ENCODE data around the gene PLEKHH1. TPM values are rescaled to one million over a fixed set of nuclear protein-coding genes. Genes with fewer than 3 reads are reported as not detected.
"Not testable (repeated sequence)": the region's sequence is repeated elsewhere in the genome, so short reads cannot be mapped to it uniquely, and the experiment has no call there.

PLEKHH1 gene
- total RNA-seq, 1 donor from 2014 or later: 1.7 TPM

- no peaks in the 10 kb centered on the region for H3K27me3 Mint-ChIP-seq
- H3K9me3 Mint-ChIP-seq: no peaks in the 10 kb centered on the region
- DNase-seq: no peak
- intact Hi-C loops (cut with micrococcal nuclease): no loop called here
- peaks cover 3% of the 10 kb centered on the region for H3K4me1 Mint-ChIP-seq
- H3K27ac Mint-ChIP-seq: no peak overlapping the region
- no peaks in the 10 kb centered on the region for H3K36me3 Mint-ChIP-seq (ENCODE audit: low read depth)
- no peak overlapping the region for H3K4me3 Mint-ChIP-seq
Observed at GRCh38 chr14:67579636-67580035, 46.5 kb downstream of the PLEKHH1 start.

GRCh38 chr14:67580336-67581171, 47.5 kb downstream of the PLEKHH1 start:
- H3K27ac Mint-ChIP-seq: no peak overlapping the region
- no peaks in the 10 kb centered on the region for H3K36me3 Mint-ChIP-seq (ENCODE audit: low read depth)
- DNase-seq: no peak
- no peaks in the 10 kb centered on the region for H3K9me3 Mint-ChIP-seq
- intact Hi-C loops (cut with micrococcal nuclease): no loop called here
- no peaks in the 10 kb centered on the region for H3K27me3 Mint-ChIP-seq
- H3K4me1 Mint-ChIP-seq: peaks cover 3% of the 10 kb centered on the region
- no peak overlapping the region for H3K4me3 Mint-ChIP-seq

GRCh38 chr14:67581643-67582042, 48.6 kb downstream of the PLEKHH1 start:
- Mint-ChIP-seq H3K27ac (no peak overlapping the region), H3K4me1 (peaks cover 3% of the 10 kb centered on the region), H3K4me3 (no peak overlapping the region), H3K27me3 (no peaks in the 10 kb centered on the region), H3K36me3 (ENCODE audit: low read depth) (no peaks in the 10 kb centered on the region), H3K9me3 (no peaks in the 10 kb centered on the region)
- intact Hi-C loops (cut with micrococcal nuclease): no loop called here
- DNase-seq: no peak

GRCh38 chr14:67582061-67582460, 49.0 kb downstream of the PLEKHH1 start:
- Mint-ChIP-seq H3K27ac (no peak overlapping the region), H3K9me3 (no peaks in the 10 kb centered on the region), H3K27me3 (no peaks in the 10 kb centered on the region), H3K36me3 (ENCODE audit: low read depth) (no peaks in the 10 kb centered on the region), H3K4me3 (no peak overlapping the region), H3K4me1 (peaks cover 3% of the 10 kb centered on the region)
- no peak for DNase-seq
- intact Hi-C loops (cut with micrococcal nuclease): no loop called here

DNA sequence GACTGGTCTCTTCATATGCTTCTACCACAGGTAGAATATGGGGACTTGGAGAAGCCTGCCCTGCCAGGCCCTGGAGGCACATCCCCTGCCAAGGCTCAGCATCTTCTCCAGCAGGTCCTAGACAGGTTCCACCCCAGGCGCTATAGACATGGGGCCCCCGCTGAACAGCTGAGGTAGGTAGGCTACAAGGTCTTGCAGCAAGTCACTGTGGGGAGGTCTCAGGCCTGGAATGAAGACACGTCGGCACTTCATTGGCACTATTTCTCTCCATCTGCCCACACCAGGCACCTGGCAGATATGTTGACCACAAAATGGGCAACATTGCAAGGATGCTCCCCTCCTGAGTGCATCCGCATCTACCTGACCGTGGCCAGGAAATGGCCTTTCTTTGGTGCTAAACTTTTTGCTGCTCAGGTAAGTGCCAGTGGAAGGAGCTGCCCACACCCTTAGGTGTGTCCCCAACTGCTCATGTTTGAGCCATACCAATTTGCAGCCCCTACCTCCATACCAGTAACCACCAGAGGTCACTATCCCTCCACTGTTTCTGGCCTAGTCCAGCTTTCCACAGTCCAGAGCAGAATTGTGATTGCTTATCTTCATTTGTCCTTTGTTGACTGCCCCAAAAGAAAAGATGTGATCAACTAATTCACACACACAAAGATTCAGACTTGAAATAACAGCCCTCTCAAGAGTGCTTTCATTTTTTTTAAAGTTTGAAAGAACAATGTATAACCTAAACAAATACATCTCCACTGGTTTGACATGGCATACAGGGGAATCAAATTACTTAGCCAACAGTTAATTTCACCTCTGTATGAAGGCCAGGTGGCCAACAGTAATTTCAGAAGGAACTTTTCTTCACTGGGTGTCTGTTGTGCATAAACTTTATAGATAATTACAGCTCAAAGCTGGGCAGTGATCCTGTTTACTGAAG, 50.9 kb downstream of the PLEKHH1 start:
- Mint-ChIP-seq H3K36me3 (ENCODE audit: low read depth) (peaks cover 7% of the 10 kb centered on the region), H3K27me3 (no peaks in the 10 kb centered on the region), H3K27ac (no peak overlapping the region), H3K9me3 (no peaks in the 10 kb centered on the region), H3K4me3 (no peak overlapping the region), H3K4me1 (peaks cover 3% of the 10 kb centered on the region)
- intact Hi-C loops (cut with micrococcal nuclease): loop anchor here (2.0 kb wide), 1 partner anchor 83 kb away; no protein-coding TSS in a partner anchor
- peak; percentile 77 for DNase-seq

DNA sequence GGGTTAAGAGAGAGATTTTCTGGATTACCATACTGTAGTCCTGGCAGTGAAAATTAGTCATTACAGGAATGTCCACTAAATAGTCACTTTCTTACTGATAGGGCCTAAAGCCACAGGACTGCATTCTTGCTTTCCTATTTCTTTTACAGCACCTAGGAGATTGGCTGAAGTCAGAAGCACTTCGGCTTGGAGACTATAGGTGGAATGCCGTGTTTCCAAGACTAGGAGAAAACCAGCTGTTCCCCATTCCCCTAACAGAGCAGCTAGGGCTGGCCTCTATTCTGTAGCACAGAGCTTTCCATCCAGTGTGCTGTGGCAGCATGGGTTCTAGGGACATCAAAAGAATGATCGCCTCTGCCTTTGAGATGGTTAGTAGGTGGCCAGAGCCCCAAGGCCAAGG, 51.9 kb downstream of the PLEKHH1 start:
- H3K9me3 Mint-ChIP-seq: no peaks in the 10 kb centered on the region

GRCh38 chr14:67586369-67586768, 53.3 kb downstream of the PLEKHH1 start:
- peak; percentile 52 for DNase-seq
- H3K4me1 Mint-ChIP-seq: peaks cover 3% of the 10 kb centered on the region
- no peak overlapping the region for H3K4me3 Mint-ChIP-seq
- intact Hi-C loops (cut with micrococcal nuclease): no loop called here
- peaks cover 17% of the 10 kb centered on the region for H3K36me3 Mint-ChIP-seq (ENCODE audit: low read depth)
- no peaks in the 10 kb centered on the region for H3K27me3 Mint-ChIP-seq
- no peak overlapping the region for H3K27ac Mint-ChIP-seq
- no peaks in the 10 kb centered on the region for H3K9me3 Mint-ChIP-seq

More for the DNA sequence above, 51.9 kb downstream of the PLEKHH1 start:
- Mint-ChIP-seq H3K36me3 (ENCODE audit: low read depth) (peaks cover 12% of the 10 kb centered on the region), H3K4me3 (no peak overlapping the region), H3K27ac (no peak overlapping the region), H3K27me3 (no peaks in the 10 kb centered on the region), H3K4me1 (peaks cover 3% of the 10 kb centered on the region)
- DNase-seq: no peak
- intact Hi-C loops (cut with micrococcal nuclease): loop anchor here (1.0 to 2.0 kb wide), 2 partner anchors 82 to 119 kb away; no protein-coding TSS in a partner anchor

DNA sequence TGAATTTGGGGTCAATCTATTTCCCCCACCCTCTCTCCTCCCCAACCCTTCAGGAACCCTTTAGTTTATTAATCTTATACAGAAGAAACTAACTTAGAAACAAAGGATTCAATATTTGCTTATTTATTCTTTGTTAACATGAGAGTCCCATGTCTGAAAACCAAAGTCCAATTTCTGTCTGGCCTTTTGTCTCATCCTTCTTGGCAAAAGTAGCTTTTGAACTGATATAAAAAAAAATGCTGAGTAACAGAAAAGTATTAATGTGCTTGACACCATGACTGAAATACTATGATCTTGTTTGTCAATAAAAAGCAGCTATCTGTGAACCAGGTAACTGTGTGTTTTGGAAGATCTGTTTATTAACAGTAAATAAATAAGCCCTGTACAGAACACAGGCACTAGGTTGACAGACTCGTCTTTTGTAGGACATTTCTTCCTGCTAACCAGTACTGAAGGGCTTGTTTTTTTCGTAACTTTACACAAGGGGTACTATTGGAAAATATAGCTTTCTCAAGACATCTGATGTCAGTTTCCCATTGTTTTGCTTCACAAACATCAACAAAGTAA, 56.2 kb downstream of the PLEKHH1 start:
- no peak overlapping the region for H3K4me3 Mint-ChIP-seq
- H3K9me3 Mint-ChIP-seq: no peaks in the 10 kb centered on the region
- H3K36me3 Mint-ChIP-seq (ENCODE audit: low read depth): peaks cover 27% of the 10 kb centered on the region
- intact Hi-C loops (cut with micrococcal nuclease): no loop called here
- no peak overlapping the region for H3K27ac Mint-ChIP-seq
- no peak for DNase-seq
- no peaks in the 10 kb centered on the region for H3K4me1 Mint-ChIP-seq
- no peaks in the 10 kb centered on the region for H3K27me3 Mint-ChIP-seq

DNA sequence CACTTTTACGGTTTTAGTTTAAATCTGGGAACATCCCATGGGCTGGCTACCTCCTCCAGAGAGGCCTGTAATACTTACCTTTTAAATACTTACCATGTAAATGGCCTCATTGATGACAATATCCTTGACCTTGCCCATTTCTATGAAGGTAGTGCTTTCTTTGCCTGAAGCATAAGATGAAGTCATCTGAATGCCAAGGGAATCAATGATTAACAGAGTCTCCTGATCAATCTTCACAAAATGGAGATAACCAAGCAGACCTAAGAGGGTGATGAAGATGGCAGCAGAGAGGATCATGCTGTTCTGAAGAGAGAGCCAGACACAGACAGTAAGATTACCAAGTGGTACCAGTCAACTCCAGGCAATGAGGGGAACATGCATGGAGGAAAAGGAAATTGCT, 60.6 kb downstream of the PLEKHH1 start:
- H3K27me3 Mint-ChIP-seq; H3K27ac Mint-ChIP-seq; DNase-seq; H3K9me3 Mint-ChIP-seq; intact Hi-C loops (cut with micrococcal nuclease); H3K4me3 Mint-ChIP-seq: not testable (repeated sequence)
- H3K4me1 Mint-ChIP-seq: peaks cover 16% of the 10 kb centered on the region
- H3K36me3 Mint-ChIP-seq (ENCODE audit: low read depth): peaks cover 28% of the 10 kb centered on the region

GRCh38 chr14:67595392-67595791, 62.3 kb downstream of the PLEKHH1 start:
- Mint-ChIP-seq H3K4me3 (no peak overlapping the region), H3K4me1 (peaks cover 28% of the 10 kb centered on the region), H3K36me3 (ENCODE audit: low read depth) (peaks cover 22% of the 10 kb centered on the region), H3K27me3 (no peaks in the 10 kb centered on the region), H3K27ac (no peak overlapping the region), H3K9me3 (peaks cover 4% of the 10 kb centered on the region)
- intact Hi-C loops (cut with micrococcal nuclease): no loop called here
- DNase-seq: no peak

DNA sequence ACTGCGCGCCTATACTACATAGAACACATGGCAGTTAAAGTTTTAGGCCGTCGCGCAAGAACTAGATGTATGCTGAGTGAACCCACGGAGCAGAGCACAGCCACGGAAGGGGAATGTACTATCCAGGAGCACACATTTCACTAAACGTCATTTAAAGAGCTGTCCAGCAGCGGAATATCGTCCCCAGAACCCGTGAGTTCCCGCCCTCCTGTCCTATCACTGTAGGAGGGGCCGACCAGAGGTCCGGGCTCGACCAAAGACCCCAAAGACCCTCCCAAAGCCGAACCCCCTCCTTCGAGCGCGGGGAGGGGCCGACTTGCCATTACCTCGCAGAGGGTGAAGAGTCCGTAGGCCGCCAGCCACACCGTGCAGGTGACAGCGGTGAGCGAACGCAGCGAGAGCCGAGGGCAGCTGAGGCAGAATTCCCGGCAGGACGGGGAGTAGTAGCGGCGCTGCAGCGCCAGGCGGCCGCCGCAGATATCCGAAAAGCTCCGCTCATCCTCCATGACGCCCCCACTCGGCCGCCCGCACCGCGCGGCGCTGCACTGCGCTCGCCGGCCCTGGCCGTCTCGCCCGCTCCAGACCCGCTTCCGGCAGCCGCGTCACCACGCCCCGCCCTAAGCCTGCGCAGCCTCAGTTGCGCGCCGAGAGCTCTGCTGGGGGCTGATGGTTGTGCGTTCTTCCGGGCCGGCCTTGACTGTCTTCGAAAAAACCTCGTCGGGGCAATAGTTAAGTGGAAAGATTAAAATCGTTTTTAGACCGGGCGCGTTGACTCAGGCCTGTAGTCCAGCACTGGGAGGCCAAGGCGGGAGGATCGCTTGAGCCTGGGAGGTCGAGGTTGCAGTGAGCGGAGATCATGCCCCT, 66.8 kb downstream of the PLEKHH1 start, which contains the start of gene PIGH:
Gene PIGH (minus strand): TSS at position 571 of the 864 bp plus-strand sequence. CDS start 65 bp downstream, at position 506.
- H3K27ac Mint-ChIP-seq: peak within 1 kb of the TSS; percentile 96
- H3K9me3 Mint-ChIP-seq: peaks cover 4% of the 10 kb centered on the region
- DNase-seq: peak; percentile 99
- H3K36me3 Mint-ChIP-seq (ENCODE audit: low read depth): peaks cover 7% of the 10 kb centered on the region
- intact Hi-C loops (cut with micrococcal nuclease): loop anchor here (1.0 kb wide), 4 partner anchors 19 to 95 kb away; partner anchors contain the start of genes ARG2, PLEKHH1, RDH11 and VTI1B
- H3K4me3 Mint-ChIP-seq: peak within 1 kb of the TSS; percentile 90
- peaks cover 14% of the 10 kb centered on the region for H3K27me3 Mint-ChIP-seq
- H3K4me1 Mint-ChIP-seq: peaks cover 31% of the 10 kb centered on the region

DNA sequence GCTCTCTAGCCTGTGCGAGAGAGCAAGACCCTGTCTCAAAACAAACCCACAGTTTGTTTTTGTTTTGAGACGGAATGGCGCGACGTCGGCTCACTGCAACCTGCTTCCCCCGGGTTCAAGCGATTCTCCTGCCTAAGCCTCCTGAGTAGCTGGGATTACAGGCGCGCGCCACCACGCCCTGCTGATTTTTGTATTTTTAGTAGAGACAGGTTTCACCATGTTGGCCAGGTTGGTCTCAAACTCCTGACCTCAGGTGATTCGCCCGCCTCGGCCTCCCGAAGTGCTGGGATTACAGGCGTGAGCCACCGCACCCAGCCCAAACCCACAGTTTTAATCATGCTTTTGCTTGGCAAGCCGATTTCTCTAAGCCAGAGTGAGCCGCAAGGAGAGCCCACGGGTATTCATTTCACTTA, 67.5 kb downstream of the PLEKHH1 start:
- not testable (repeated sequence) for H3K9me3 Mint-ChIP-seq; H3K36me3 Mint-ChIP-seq (ENCODE audit: low read depth); DNase-seq
- Mint-ChIP-seq H3K27me3 (peaks cover 14% of the 10 kb centered on the region), H3K4me1 (peaks cover 30% of the 10 kb centered on the region), H3K27ac (peak overlapping the region; percentile 96), H3K4me3 (peak overlapping the region; percentile 90)
- intact Hi-C loops (cut with micrococcal nuclease): loop anchor here (1.0 kb wide), 4 partner anchors 19 to 95 kb away; partner anchors contain the start of genes ARG2, PLEKHH1, RDH11 and VTI1B

GRCh38 chr14:67602076-67602475, 69.0 kb downstream of the PLEKHH1 start:
- Mint-ChIP-seq H3K36me3 (ENCODE audit: low read depth) (peaks cover 2% of the 10 kb centered on the region), H3K4me3 (no peak overlapping the region), H3K9me3 (peaks cover 4% of the 10 kb centered on the region), H3K27me3 (peaks cover 16% of the 10 kb centered on the region), H3K4me1 (peaks cover 25% of the 10 kb centered on the region), H3K27ac (no peak overlapping the region)
- DNase-seq: no peak
- intact Hi-C loops (cut with micrococcal nuclease): no loop called here

Measured in activated CD4-positive, alpha-beta T cell treated with anti-CD3 and anti-CD28 coated beads, Interleukin-2, amount 10 ng/mL, durations not matched to agents 24 days and 14 days (primary cell).